Amygdala (tissue), 56 donors: ENCODE measurements around the gene FOXN4.

Experiments used
- DNase-seq, 56 donors: peaks; one replicate each; lab custom pipeline; 2025; lab: John Stamatoyannopoulos, UW

The FOXN4 gene

GRCh38 chr12:109264095-109264942 is 44.8 kb downstream of the FOXN4 start:
- DNase-seq: peak in 44 of 56 donors; percentile 1 to 76 (median 32)

GRCh38 chr12:109263439-109263838 is 45.6 kb downstream of the FOXN4 start:
- DNase-seq: no peak

- DNase-seq: no peak
These were observed 47.1 kb downstream of the FOXN4 start for GRCh38 chr12:109261939-109262338.

GRCh38 chr12:109261087-109261486 is 48.0 kb downstream of the FOXN4 start:
- DNase-seq: no peak

- DNase-seq: no peak
These were observed 49.6 kb downstream of the FOXN4 start for GRCh38 chr12:109259545-109259895.

- no peak for DNase-seq
These were observed 50.2 kb downstream of the FOXN4 start for GRCh38 chr12:109258607-109259544.

GRCh38 chr12:109258201-109258600 is 50.9 kb downstream of the FOXN4 start:
- no peak for DNase-seq

GRCh38 chr12:109256011-109256410 is 53.1 kb downstream of the FOXN4 start:
- DNase-seq: no peak

- peak in 14 of 56 donors; percentile 1 to 64 (median 13) for DNase-seq
These were observed 53.7 kb downstream of the FOXN4 start for GRCh38 chr12:109255377-109255776.

GRCh38 chr12:109253913-109254544 is 55.1 kb downstream of the FOXN4 start:
- DNase-seq: no peak

- no peak for DNase-seq
These were observed 56.3 kb downstream of the FOXN4 start for GRCh38 chr12:109252799-109253198.

- DNase-seq: no peak
These were observed 58.6 kb downstream of the FOXN4 start for GRCh38 chr12:109250523-109250922.

- no peak for DNase-seq
These were observed 61.0 kb downstream of the FOXN4 start for GRCh38 chr12:109247831-109248654.

GRCh38 chr12:109246221-109246620 is 62.9 kb downstream of the FOXN4 start:
- no peak for DNase-seq

GRCh38 chr12:109244073-109244472 is 65.0 kb downstream of the FOXN4 start:
- DNase-seq: no peak

GRCh38 chr12:109241936-109242335 is 67.1 kb downstream of the FOXN4 start:
- DNase-seq: no peak

GRCh38 chr12:109240365-109240764 is 68.7 kb downstream of the FOXN4 start:
- DNase-seq: no peak

- DNase-seq: no peak
These were observed 69.4 kb downstream of the FOXN4 start for GRCh38 chr12:109239691-109240090.

- no peak for DNase-seq
These were observed 69.9 kb downstream of the FOXN4 start for GRCh38 chr12:109239179-109239578.

- DNase-seq: no peak
These were observed 72.8 kb downstream of the FOXN4 start for GRCh38 chr12:109236257-109236656.
